Neutrophil (primary cell): ENCODE measurements around the gene SCN4A.

ENCODE experiments used
- H3K27ac ChIP-seq: fragments of 200-600 bp; sonication (generic); 2 replicates; pipeline ENCODE4 v1.5.1; 2016; ENCODE audit warnings: mild to moderate bottlenecking, moderate library complexity
- H3K27me3 ChIP-seq: fragments of 200-600 bp; sonication (generic); 2 replicates; pipeline ENCODE4 v1.6.0; 2016; ENCODE audit warnings: mild to moderate bottlenecking
- H3K36me3 ChIP-seq: fragments of 200-600 bp; sonication (generic); 2 replicates; pipeline ENCODE4 v1.5.1; 2017
- H3K4me1 ChIP-seq, 2 experiments: fragments of 200-600 bp in 1 of 2; sonication (generic) in 1 of 2; 1 replicate in 1 of 2; 2 replicates in 1 of 2; pipeline versions ENCODE4 v1.5.1 to v1.6.1; 2013 to 2016; ENCODE audit warnings: low read depth in 1 of 2, low read length in 1 of 2, mild to moderate bottlenecking in 1 of 2, moderate library complexity in 1 of 2; ENCODE audit not compliant: control insufficient read depth in 1 of 2, insufficient read depth in 1 of 2
- H3K4me3 ChIP-seq, 2 experiments: fragments of 200-600 bp in 1 of 2; sonication (generic) in 1 of 2; 1 replicate in 1 of 2; 2 replicates in 1 of 2; pipeline ENCODE4 v1.5.1; 2013 to 2016; ENCODE audit warnings: low read depth in 1 of 2, low read length in 1 of 2, mild to moderate bottlenecking in 1 of 2, moderate library complexity in 1 of 2
- H3K9me3 ChIP-seq: fragments of 200-600 bp; sonication (generic); 2 replicates; pipeline ENCODE4 v1.5.1; 2016
- CTCF ChIP-seq: fragments of 200-600 bp; sonication (generic); IDR thresholded peaks from 2 replicates; pipeline ENCODE4 v1.5.1; 2016; ENCODE audit warnings: antibody characterized with exemption

SCN4A gene

GRCh38 chr17:63941751-63942150 lies 31.0 kb downstream of the SCN4A start:
- Histone ChIP-seq H3K36me3 (no peaks in the 10 kb centered on the region), H3K4me1 (peaks cover 13 to 14% of the 10 kb centered on the region in 2 experiments), H3K27me3 (no peaks in the 10 kb centered on the region), H3K4me3 (no peak overlapping the region), H3K27ac (no peak overlapping the region), H3K9me3 (no peaks in the 10 kb centered on the region)
- TF ChIP-seq CTCF: no peak

- Histone ChIP-seq H3K4me3 (no peak overlapping the region), H3K4me1 (peaks cover 7 to 8% of the 10 kb centered on the region in 2 experiments), H3K36me3 (no peaks in the 10 kb centered on the region), H3K27ac (no peak overlapping the region), H3K27me3 (no peaks in the 10 kb centered on the region), H3K9me3 (no peaks in the 10 kb centered on the region)
- TF ChIP-seq CTCF: no peak
Measured at GRCh38 chr17:63941162-63941561, 31.6 kb downstream of the SCN4A start.

- no peak overlapping the region for H3K4me3 ChIP-seq
- no peak for TF ChIP-seq CTCF
Measured at GRCh38 chr17:63940584-63940983, 32.1 kb downstream of the SCN4A start.

GRCh38 chr17:63939884-63940283 lies 32.8 kb downstream of the SCN4A start:
- Histone ChIP-seq H3K36me3 (no peaks in the 10 kb centered on the region), H3K4me1 (no peaks in the 10 kb centered on the region), H3K9me3 (no peaks in the 10 kb centered on the region), H3K27ac (no peak overlapping the region), H3K27me3 (no peaks in the 10 kb centered on the region), H3K4me3 (no peak overlapping the region)
- TF ChIP-seq CTCF: no peak

More at GRCh38 chr17:63940584-63940983, 32.1 kb downstream of the SCN4A start:
- Histone ChIP-seq H3K4me1 (peaks cover under 1 to 2% of the 10 kb centered on the region in 2 experiments), H3K27ac (no peak overlapping the region), H3K27me3 (no peaks in the 10 kb centered on the region), H3K9me3 (no peaks in the 10 kb centered on the region), H3K36me3 (no peaks in the 10 kb centered on the region)

GRCh38 chr17:63939401-63939800 lies 33.3 kb downstream of the SCN4A start:
- Histone ChIP-seq H3K27me3 (no peaks in the 10 kb centered on the region), H3K27ac (no peak overlapping the region)
- TF ChIP-seq CTCF: no peak

GRCh38 chr17:63937920-63938319 lies 34.8 kb downstream of the SCN4A start:
- H3K4me1 ChIP-seq: no peaks in the 10 kb centered on the region
- H3K4me3 ChIP-seq: no peak overlapping the region
- H3K9me3 ChIP-seq: no peaks in the 10 kb centered on the region
- no peaks in the 10 kb centered on the region for H3K36me3 ChIP-seq
- no peak overlapping the region for H3K27ac ChIP-seq
- no peaks in the 10 kb centered on the region for H3K27me3 ChIP-seq
- TF ChIP-seq CTCF: no peak

More at GRCh38 chr17:63939401-63939800, 33.3 kb downstream of the SCN4A start:
- Histone ChIP-seq H3K36me3 (no peaks in the 10 kb centered on the region), H3K4me3 (no peak overlapping the region), H3K9me3 (no peaks in the 10 kb centered on the region), H3K4me1 (no peaks in the 10 kb centered on the region)
